ENCODE results near the gene JAM3. TPM values are rescaled to one million over a fixed set of nuclear protein-coding genes. Genes with fewer than 3 reads are reported as not detected.

Gene JAM3
- total and polyA plus RNA-seq, 2 of the 8 experiments (the other 6 are each of a cell fraction or from before 2014, with no cell fraction given) = 19.6 to 42.8 TPM

- WGBS, 2 experiments (ENCODE audit: extremely low coverage in 1 of 2, insufficient coverage in 1 of 2, insufficient read length in 1 of 2, insufficient replicate concordance in 2 of 2, low coverage in 1 of 2, low lambda C conversion rate in 2 of 2, missing lambda C conversion rate in 1 of 2) = 77% methylated on average over 10 of the region's 11 CpGs; no CpG with 5 or more reads in 1 of the 2 experiments
- Histone ChIP-seq H2BK12ac (ENCODE audit: low read depth, low read length) (no peak overlapping the region), H3K79me2 (ENCODE audit: control insufficient read depth in 1 of 2, insufficient read depth in 2 of 2, low read length in 2 of 2) (no peaks in the 10 kb centered on the region), H2AK5ac (ENCODE audit: low read depth, low read length) (no peak overlapping the region), H4K91ac (replicated peaks; ENCODE audit: insufficient read length, low read length) (no peak overlapping the region), H2BK20ac (ENCODE audit: low read length) (no peak overlapping the region; the same call in 1 of the 2 replicates), H3K79me1 (ENCODE audit: low read depth, low read length) (no peaks in the 10 kb centered on the region), H2BK120ac (replicated peaks; ENCODE audit: low read depth, low read length) (no peak overlapping the region), H3K4me1 (replicated peaks in 1 of 4; ENCODE audit: control insufficient read depth in 3 of 4, insufficient read depth in 4 of 4, low read length in 3 of 4) (peaks cover 0 to 7% (median 2%) of the 10 kb centered on the region in 4 experiments; a peak in 2 of 7 replicates), H3K14ac (ENCODE audit: insufficient read length) (no peak overlapping the region), H3K23me2 (ENCODE audit: low read depth, low read length) (no peaks in the 10 kb centered on the region), H3K18ac (ENCODE audit: extremely low read depth, low read length) (no peak overlapping the region), H3K56ac (replicated peaks; ENCODE audit: insufficient read length, low read depth, low read length) (no peak overlapping the region), H4K8ac (ENCODE audit: extremely low read depth, insufficient read depth, low read length) (no peak overlapping the region; the same call in 1 of the 2 replicates), H4K5ac (ENCODE audit: insufficient read length, low read depth, low read length) (no peak overlapping the region), H3K27ac (ENCODE audit: low read depth, low read length) (no peak overlapping the region), H3K9me3 (ENCODE audit: insufficient read depth in 2 of 2, low read depth in 1 of 2, low read length in 1 of 2) (no peaks in the 10 kb centered on the region), H3K23ac (ENCODE audit: insufficient read length) (no peak overlapping the region), H3K4me3 (ENCODE audit: extremely low read depth in 1 of 4, insufficient read depth in 2 of 4, low read depth in 3 of 4, low read length in 4 of 4) (no peak overlapping the region), H3K4ac (replicated peaks; ENCODE audit: insufficient read length, low read depth, low read length) (no peak overlapping the region), H4K20me1 (replicated peaks in 1 of 2; ENCODE audit: control insufficient read depth in 1 of 2, insufficient read depth in 2 of 2, low read length in 2 of 2) (no peaks in the 10 kb centered on the region), H3K4me2 (ENCODE audit: insufficient read depth in 1 of 2, low read depth in 2 of 2, low read length in 2 of 2) (no peak overlapping the region), H2AFZ (ENCODE audit: low read length) (no peak overlapping the region), H3K36me3 (ENCODE audit: control insufficient read depth in 2 of 4, insufficient read depth in 4 of 4, low read length in 3 of 4) (no peaks in the 10 kb centered on the region), H3K9ac (replicated peaks in 1 of 4; ENCODE audit: extremely low read depth in 1 of 4, low read depth in 3 of 4, low read length in 3 of 4) (no peak overlapping the region), H2BK15ac (ENCODE audit: low read length) (no peak overlapping the region), H2BK5ac (ENCODE audit: low read depth, low read length) (no peak overlapping the region), H3K27me3 (replicated peaks in 1 of 4; ENCODE audit: control insufficient read depth in 3 of 4, extremely low read depth in 1 of 4, insufficient read depth in 3 of 4, low read length in 3 of 4) (peaks cover 0 to 3% (median under 1%) of the 10 kb centered on the region in 4 experiments; a peak in 2 of 7 replicates)
- POLR2A ChIA-PET (ENCODE audit: partially characterized antibody) = interaction anchor here (0.8 to 2.0 kb wide), 2 partner anchors 11 to 15 kb away, joined by 3 to 7 read pairs; no protein-coding TSS in a partner anchor
- no peak for TF ChIP-seq SP1 (IDR thresholded peaks at IDR 0.05; ENCODE audit: low read depth, low read length)
- TF ChIP-seq RFX5 (IDR thresholded peaks at IDR 0.05; ENCODE audit: borderline replicate concordance, low read depth, low read length) = peak; percentile 83
- peak in 1 of 2 experiments; percentile 62; a peak in 1 of 4 replicates for TF ChIP-seq SIN3A (conservative IDR thresholded peaks at IDR 0.05 in 1 of 2, IDR thresholded peaks at IDR 0.05 in 1 of 2; ENCODE audit: low read depth in 1 of 2, low read length in 2 of 2)
- no peak for TF ChIP-seq EP300 (IDR thresholded peaks at IDR 0.05; ENCODE audit: borderline replicate concordance in 1 of 2, low read depth in 2 of 2, low read length in 2 of 2)
- peak; percentile 46; the same call in 1 of the 2 replicates for TF ChIP-seq CREB1 (IDR thresholded peaks at IDR 0.05)
- no peak for TF ChIP-seq JUN (IDR thresholded peaks at IDR 0.05; ENCODE audit: low read depth, low read length)
- no peak for TF ChIP-seq CBX8 (IDR thresholded peaks at IDR 0.05; ENCODE audit: borderline replicate concordance, low read depth, low read length)
- DNase-seq (ENCODE audit: low read depth in 1 of 2, low spot score in 2 of 2) (no peak), FAIRE-seq (no peak)
- CTCF ChIA-PET (ENCODE audit: partially characterized antibody) = interaction anchor here (1.0 to 7.4 kb wide), 11 partner anchors 9 to 99 kb away, joined by 3 to 84 read pairs (median 4); no protein-coding TSS in a partner anchor
These were observed 42.1 kb upstream of the JAM3 start for GRCh38 chr11:134026655-134027343.

All from H1 (cell line).